Tibial nerve (tissue), 4 donors: ENCODE data around the gene CAMK1.

ENCODE experiments used
- EP300 ChIP-seq, 2 donors: sonication (generic); formaldehyde crosslinking; IDR thresholded peaks; one replicate each; pipeline ENCODE4 v1.6.1; 2017; ENCODE audit warnings: antibody characterized with exemption in 2 of 2, mild to moderate bottlenecking in 1 of 2
- TF ChIP-seq, protein P1 (sequence below), 5 experiments: fragments of 200-600 bp in 3 of 5; fragments of 450-650 bp in 2 of 5; sonication (generic) in 3 of 5; IDR thresholded peaks; one replicate each; pipeline ENCODE4 v1.5.1; 2016 to 2019; ENCODE audit warnings: antibody characterized with exemption in 5 of 5, mild to moderate bottlenecking in 3 of 5, moderate library complexity in 2 of 5

DNA sequence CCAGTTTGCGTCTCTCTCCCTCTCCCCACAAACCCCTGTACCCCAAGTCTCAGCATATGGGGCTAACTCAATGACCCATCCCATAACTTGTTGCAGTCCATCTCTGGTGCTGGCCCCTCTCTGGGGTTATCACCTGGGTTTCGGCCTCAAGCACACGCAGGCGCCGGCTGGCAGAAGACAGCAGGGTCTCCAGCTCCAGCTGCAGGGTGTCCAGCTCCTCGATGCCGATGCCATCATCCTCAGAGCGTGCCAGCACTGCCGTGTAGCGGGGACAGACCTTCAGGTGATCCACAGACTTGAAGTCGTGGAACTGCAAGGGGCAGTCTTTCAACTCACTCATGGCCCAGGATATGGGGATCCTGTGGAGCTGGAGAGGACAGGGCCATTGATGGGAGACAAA, 21.4 kb upstream of the CAMK1 start:
- TF ChIP-seq, protein P1, sequence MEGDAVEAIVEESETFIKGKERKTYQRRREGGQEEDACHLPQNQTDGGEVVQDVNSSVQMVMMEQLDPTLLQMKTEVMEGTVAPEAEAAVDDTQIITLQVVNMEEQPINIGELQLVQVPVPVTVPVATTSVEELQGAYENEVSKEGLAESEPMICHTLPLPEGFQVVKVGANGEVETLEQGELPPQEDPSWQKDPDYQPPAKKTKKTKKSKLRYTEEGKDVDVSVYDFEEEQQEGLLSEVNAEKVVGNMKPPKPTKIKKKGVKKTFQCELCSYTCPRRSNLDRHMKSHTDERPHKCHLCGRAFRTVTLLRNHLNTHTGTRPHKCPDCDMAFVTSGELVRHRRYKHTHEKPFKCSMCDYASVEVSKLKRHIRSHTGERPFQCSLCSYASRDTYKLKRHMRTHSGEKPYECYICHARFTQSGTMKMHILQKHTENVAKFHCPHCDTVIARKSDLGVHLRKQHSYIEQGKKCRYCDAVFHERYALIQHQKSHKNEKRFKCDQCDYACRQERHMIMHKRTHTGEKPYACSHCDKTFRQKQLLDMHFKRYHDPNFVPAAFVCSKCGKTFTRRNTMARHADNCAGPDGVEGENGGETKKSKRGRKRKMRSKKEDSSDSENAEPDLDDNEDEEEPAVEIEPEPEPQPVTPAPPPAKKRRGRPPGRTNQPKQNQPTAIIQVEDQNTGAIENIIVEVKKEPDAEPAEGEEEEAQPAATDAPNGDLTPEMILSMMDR (IDR thresholded peaks at IDR 0.05) = no peak
- TF ChIP-seq EP300 (IDR thresholded peaks at IDR 0.05) = no peak
